Fibroblast of skin of back (primary cell): ENCODE data around the gene TMEM179B.
"Not testable (repeated sequence)": the region's sequence is repeated elsewhere in the genome, so short reads cannot be mapped to it uniquely, and the experiment has no call there.

ENCODE experiments used
- DNase-seq: peaks from one replicate; pipeline ENCODE4 v3.0.0-alpha.2; 2013

The TMEM179B gene

GRCh38 chr11:62789576-62789975, 2.4 kb downstream of the TMEM179B start:
- DNase-seq = no peak

DNA sequence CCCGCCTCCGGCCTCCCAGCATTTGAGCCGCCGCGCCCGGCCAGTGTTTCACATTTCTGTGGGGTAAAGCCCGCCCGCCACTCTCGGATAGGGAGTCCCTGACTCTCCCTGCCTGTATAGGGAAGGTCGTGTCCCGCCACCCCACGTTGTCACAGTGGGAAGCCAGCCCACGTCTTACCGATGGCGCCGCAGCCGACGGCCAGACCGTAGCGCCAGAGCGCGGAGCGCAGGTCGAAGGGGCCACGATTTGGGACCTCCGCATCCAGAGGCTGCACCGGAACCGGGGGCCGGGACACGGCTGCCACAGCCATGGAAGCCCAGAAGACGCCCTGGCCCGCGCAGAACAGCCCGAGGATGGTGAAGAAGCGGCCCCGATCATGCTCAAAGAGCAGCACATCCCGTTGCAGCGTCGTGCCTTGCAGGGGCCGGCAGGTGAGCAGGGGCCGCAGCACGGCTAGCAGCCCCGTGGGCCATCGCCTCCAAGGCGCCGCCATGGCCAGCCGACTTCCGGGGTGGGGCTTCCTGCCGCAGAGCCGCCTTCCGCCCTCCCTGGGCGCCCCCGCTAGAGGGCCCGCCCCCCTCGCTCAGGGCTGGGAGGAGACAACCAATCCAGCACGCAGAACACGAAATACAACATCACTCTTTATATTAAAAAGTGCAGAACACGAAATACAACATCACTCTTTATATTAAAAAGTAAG, 4.4 kb downstream of the TMEM179B start, which contains the start of gene TMEM223:
Gene TMEM223, minus strand, starts transcription at position 506 of the 701 bp plus-strand sequence. Its CDS starts 12 bp downstream, at position 494.
- peak; percentile 82 for DNase-seq

DNA sequence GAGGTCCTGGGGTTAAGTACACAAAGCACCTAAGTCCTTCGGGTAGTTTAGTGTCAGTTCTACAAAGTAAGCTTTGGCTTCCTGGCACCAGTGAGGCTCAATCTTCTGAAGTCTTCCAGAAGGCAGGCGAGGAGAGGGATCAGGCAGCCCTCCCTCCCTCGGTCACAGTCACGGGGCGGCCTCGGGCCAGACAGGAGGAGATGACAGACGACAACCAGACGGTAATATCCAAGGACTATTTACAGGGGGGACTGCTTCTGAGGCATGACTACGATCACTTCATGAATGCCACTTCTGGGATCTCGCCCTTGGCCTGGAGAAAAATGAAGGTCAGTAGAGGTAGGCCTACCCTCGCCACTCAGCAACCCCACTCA, 5.0 kb downstream of the TMEM179B start:
- DNase-seq = no peak

GRCh38 chr11:62794201-62794775, 7.1 kb downstream of the TMEM179B start:
- no peak for DNase-seq

- no peak for DNase-seq
These were observed 9.1 kb downstream of the TMEM179B start for GRCh38 chr11:62796281-62796680.

DNA sequence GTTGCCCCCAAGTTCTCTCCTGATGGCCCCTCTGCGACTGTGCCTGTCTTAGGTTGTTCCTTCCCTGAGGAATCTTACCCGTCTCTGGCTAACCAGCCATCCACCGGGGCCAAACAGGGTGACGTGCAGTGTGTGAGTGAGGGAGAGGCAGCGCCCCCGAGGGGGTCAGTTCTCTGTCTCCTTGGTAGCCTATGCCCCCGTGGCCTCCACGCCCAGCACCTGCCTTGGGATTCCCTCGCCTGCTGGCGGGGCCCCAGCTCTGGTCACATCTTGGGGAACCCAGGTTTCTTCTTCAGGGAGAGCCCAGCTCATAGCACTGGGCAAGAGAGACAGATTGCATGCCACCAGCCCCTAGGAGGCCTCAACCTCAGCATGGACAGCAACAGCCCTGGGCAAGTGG, 12.3 kb downstream of the TMEM179B start:
- no peak for DNase-seq

DNA sequence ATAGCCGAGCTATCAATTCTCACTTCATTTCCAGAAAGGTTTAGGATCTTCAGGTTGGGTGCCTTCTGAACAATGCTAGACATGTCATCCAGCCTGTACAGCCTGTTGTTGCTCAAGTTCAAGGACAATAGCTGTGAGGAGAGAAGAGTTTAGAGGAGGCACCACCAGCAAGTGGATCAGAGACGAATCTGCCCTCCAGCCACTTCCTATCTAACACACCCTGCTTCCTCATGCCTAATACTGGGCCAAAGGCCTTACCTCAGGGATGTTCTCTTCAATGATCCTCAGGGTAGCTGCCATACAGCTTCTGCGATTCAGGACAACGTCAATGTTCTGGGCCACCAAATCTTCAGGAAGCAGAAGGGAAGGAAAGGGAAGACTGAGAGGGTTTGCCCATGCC, 13.9 kb downstream of the TMEM179B start:
- DNase-seq = no peak

- peak; percentile 24 for DNase-seq
These were observed 17.3 kb downstream of the TMEM179B start for GRCh38 chr11:62804310-62805075.

- peak; percentile 89 for DNase-seq
These were observed 18.1 kb downstream of the TMEM179B start, which contains the start of gene NXF1 for GRCh38 chr11:62805076-62805892. NXF1 (minus strand) TSS chr11:62805440; CDS start chr11:62805356, 84 bp downstream.

GRCh38 chr11:62805961-62806441, 18.8 kb downstream of the TMEM179B start:
- DNase-seq = no peak

GRCh38 chr11:62806611-62807121, 19.5 kb downstream of the TMEM179B start:
- no peak for DNase-seq

DNA sequence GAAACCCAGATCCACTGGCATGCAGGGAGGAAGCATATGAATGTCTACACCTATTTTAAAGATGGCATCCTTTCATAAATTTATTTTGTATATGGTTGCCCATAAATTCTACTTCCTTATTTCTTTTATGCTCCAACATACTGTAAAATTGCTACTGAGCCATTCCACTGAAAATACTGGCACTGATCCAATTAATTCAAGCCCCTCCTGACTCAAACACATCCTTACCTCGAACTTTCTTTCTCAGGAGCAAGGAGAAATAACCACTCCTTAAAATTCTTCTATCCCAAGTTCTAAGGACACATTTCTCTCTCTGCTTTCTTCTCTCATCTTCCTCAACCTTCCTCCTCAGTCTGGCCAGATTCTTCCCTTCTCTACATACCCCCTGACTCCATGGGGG, 23.5 kb downstream of the TMEM179B start:
- DNase-seq = no peak

DNA sequence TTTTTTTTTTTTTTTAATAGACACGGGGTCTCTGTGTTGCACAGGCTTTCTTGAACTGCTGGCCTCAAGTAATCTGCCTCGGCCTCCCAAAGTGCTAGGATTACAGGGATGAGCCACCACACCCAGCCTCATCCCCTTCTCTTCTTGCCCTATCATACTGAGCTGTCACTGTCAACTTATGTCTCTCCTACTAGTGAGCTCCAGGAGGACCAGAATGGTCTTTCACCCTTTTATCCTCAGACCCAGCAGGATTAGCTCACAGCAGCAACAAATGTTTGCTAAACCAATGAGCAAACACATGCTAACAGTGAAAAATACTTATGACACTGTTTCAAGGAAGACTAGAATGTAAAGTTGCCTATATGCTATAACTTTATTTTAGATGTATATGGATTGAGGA, 24.5 kb downstream of the TMEM179B start:
- DNase-seq = no peak

DNA sequence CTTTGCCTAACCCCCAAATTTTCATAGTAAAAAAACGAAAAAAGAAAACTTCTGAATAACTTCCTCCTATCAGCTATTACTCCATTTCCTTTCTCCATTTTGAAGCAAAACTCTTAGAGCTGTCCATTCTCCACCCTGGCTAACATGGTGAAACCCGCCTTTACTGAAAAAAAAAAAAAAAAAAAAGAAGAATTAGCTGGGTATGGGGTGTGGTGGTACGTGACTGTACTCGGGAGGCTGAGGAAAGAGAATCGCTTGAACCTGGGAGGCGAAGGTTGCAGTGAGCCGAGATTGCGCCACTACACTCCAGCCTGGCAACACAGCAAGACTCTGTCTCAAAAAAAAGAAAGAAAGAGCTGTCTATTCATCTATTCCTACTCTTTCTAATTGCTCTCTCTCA, 29.4 kb downstream of the TMEM179B start:
- DNase-seq = no peak

DNA sequence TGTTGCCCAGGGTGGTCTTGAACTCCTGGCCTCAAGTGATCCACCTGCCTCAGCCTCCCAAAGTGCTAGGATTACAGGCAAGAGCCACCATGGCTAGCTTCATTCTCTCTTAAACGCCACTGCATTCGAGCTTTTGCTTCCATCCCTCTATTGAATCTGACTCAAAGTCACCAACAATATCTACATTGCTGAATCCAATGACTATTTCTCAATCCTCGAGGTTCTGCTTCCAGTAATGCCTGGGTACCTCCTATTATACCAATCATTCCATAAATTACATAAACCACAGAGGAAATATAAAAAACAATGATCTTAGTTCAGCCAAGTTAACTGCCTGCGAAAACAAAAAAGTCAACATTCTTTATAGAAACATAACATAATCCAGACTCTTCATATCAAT, 29.9 kb downstream of the TMEM179B start:
- DNase-seq = no peak

- no peak for DNase-seq
These were observed 36.5 kb downstream of the TMEM179B start for GRCh38 chr11:62823677-62824076.

GRCh38 chr11:62828130-62828529, 40.9 kb downstream of the TMEM179B start:
- not testable (repeated sequence) for DNase-seq

DNA sequence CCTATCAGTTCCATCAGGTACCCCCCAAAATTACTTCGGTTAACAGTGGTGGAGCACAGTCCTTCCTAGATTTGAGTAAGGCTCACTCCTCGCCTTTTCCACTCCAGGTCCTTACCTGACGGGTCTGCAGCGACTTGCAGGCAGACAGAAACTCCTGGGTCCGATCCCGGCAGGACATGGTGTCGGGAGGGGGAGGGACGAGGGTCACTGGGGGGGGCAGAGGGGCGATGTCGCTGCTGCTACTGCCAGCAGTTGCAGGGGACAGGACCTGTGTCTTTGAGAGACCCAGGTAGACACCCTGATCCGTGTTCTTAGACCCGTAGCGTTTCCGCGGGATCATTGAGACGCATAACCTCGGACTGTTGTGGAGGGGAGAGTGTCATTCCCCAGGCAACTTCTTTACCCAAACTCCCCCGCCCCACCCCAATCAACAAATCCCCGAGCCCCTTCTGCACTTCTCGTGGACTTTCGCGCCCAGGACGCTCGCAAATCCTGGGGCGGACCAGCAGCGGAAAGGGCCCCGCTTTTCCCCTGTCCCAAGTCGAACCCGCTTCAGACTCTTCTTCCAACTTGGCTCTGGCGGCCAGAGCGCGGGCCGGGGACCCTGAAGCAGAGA, 43.8 kb downstream of the TMEM179B start:
- DNase-seq = no peak

- DNase-seq = peak; percentile 98
These were observed 44.5 kb downstream of the TMEM179B start, which contains the start of gene STX5 for GRCh38 chr11:62831520-62832335. STX5 (minus strand) TSS chr11:62832051; CDS start chr11:62831243, 808 bp downstream.

- no peak for DNase-seq
These were observed 45.4 kb downstream of the TMEM179B start, which contains the start of gene TEX54 for GRCh38 chr11:62832336-62833234. TEX54 (minus strand) TSS chr11:62832841.
